H1 (cell line): Measurements from ENCODE around the gene RHBDF2. TPM values are rescaled to one million over a fixed set of nuclear protein-coding genes. Genes with fewer than 3 reads are reported as not detected.

ENCODE experiments used
- CTCF ChIA-PET: fragments of 300-600 bp; sonication (Branson Sonifier 250); formaldehyde crosslinking; loops from one replicate; lab custom pipeline; 2021; ENCODE audit not compliant: partially characterized antibody; lab: Charles Lee
- POLR2A ChIA-PET: fragments of 300-600 bp; sonication (Branson Sonifier 250); formaldehyde crosslinking; loops from one replicate; lab custom pipeline; 2021; ENCODE audit warnings: inconsistent platforms; ENCODE audit not compliant: partially characterized antibody; lab: Charles Lee
- DNase-seq, 2 experiments: peaks; one replicate each; pipeline versions ENCODE4 v3.0.0 to v3.0.0-alpha.2; 2010 to 2022; ENCODE audit warnings: low spot score in 2 of 2, low read depth in 1 of 2, mixed read lengths in 1 of 2
- FAIRE-seq: peaks from 2 replicates; lab custom pipeline; 2011; peaks lifted over from hg19 to GRCh38; lab: Jason Lieb, UNC
- H2AFZ ChIP-seq: 2 replicates; pipeline ENCODE4 v1.8.1; 2012; ENCODE audit warnings: low read length, inconsistent platforms
- H2AK5ac ChIP-seq: 2 replicates; pipeline ENCODE4 v1.6.1; 2013; ENCODE audit warnings: low read depth, low read length
- H2BK120ac ChIP-seq: replicated peaks from 2 replicates; pipeline ENCODE3; 2013; ENCODE audit warnings: low read depth, low read length, inconsistent platforms
- H2BK12ac ChIP-seq: 2 replicates; pipeline ENCODE4 v1.6.1; 2013; ENCODE audit warnings: low read depth, low read length
- H2BK15ac ChIP-seq: 2 replicates; pipeline ENCODE4 v1.6.1; 2013; ENCODE audit warnings: low read length
- H2BK20ac ChIP-seq: 2 replicates; pipeline ENCODE4 v1.6.1; 2013; ENCODE audit warnings: low read length
- H2BK5ac ChIP-seq: 2 replicates; pipeline ENCODE4 v1.6.1; 2013; ENCODE audit warnings: low read depth, low read length
- H3K14ac ChIP-seq: 2 replicates; pipeline ENCODE4 v1.6.1; 2013; ENCODE audit warnings: inconsistent platforms; ENCODE audit not compliant: insufficient read length
- H3K18ac ChIP-seq: 2 replicates; pipeline ENCODE4 v1.6.1; 2013; ENCODE audit warnings: low read length; ENCODE audit errors: extremely low read depth
- H3K23ac ChIP-seq: 2 replicates; pipeline ENCODE4 v1.6.1; 2013; ENCODE audit warnings: inconsistent platforms; ENCODE audit not compliant: insufficient read length
- H3K23me2 ChIP-seq: 2 replicates; pipeline ENCODE4 v1.6.1; 2013; ENCODE audit warnings: low read depth, low read length
- H3K27ac ChIP-seq: 2 replicates; pipeline ENCODE4 v1.6.1; 2011; ENCODE audit warnings: low read depth, low read length, inconsistent platforms
- H3K27me3 ChIP-seq, 4 experiments: replicated peaks in 1 of 4; 1 replicate in 1 of 4; 2 replicates in 3 of 4; pipeline versions ENCODE4 v1.6.1 to v1.8.1; 2011 to 2013; ENCODE audit warnings: low read length in 3 of 4, mild to moderate bottlenecking in 3 of 4, inconsistent platforms in 2 of 4, mixed read lengths in 2 of 4, moderate library complexity in 1 of 4; ENCODE audit not compliant: control insufficient read depth in 3 of 4, insufficient read depth in 3 of 4; ENCODE audit errors: extremely low read depth in 1 of 4
- H3K36me3 ChIP-seq, 4 experiments: 2 replicates each; pipeline versions ENCODE4 v1.6.1 to v1.8.1; 2011 to 2013; ENCODE audit warnings: mild to moderate bottlenecking in 4 of 4, low read length in 3 of 4, moderate library complexity in 2 of 4, control low read depth in 1 of 4, inconsistent platforms in 1 of 4; ENCODE audit not compliant: insufficient read depth in 4 of 4, control insufficient read depth in 2 of 4
- H3K4ac ChIP-seq: replicated peaks from 2 replicates; pipeline ENCODE3; 2013; ENCODE audit warnings: low read length, low read depth, mixed read lengths, inconsistent platforms; ENCODE audit not compliant: insufficient read length
- H3K4me1 ChIP-seq, 4 experiments: replicated peaks in 1 of 4; 1 replicate in 1 of 4; 2 replicates in 3 of 4; pipeline versions ENCODE4 v1.6.1 to v1.8.1; 2011 to 2013; ENCODE audit warnings: low read length in 3 of 4, inconsistent platforms in 2 of 4, mixed read lengths in 1 of 4; ENCODE audit not compliant: insufficient read depth in 4 of 4, control insufficient read depth in 3 of 4
- H3K4me2 ChIP-seq, 2 experiments: 2 replicates each; pipeline versions ENCODE4 v1.6.1 to v1.8.1; 2011 to 2013; ENCODE audit warnings: low read depth in 2 of 2, low read length in 2 of 2, control low read depth in 1 of 2, inconsistent platforms in 1 of 2, mild to moderate bottlenecking in 1 of 2; ENCODE audit not compliant: insufficient read depth in 1 of 2
- H3K4me3 ChIP-seq, 4 experiments: fragments of 200-600, 300-600 bp in 1 of 4; sonication (generic), shearing (Covaris generic), sonication (Bioruptor Twin) in 1 of 4; 2 replicates each; pipeline versions ENCODE4 v1.5.1 to v1.8.1; 2011 to 2016; ENCODE audit warnings: low read length in 4 of 4, low read depth in 3 of 4, control low read depth in 2 of 4, inconsistent platforms in 2 of 4, mild to moderate bottlenecking in 2 of 4, mixed read lengths in 1 of 4, moderate library complexity in 1 of 4; ENCODE audit not compliant: insufficient read depth in 2 of 4; ENCODE audit errors: extremely low read depth in 1 of 4
- H3K56ac ChIP-seq: replicated peaks from 2 replicates; pipeline ENCODE3; 2013; ENCODE audit warnings: low read depth, mild to moderate bottlenecking, mixed read lengths, low read length, inconsistent platforms; ENCODE audit not compliant: insufficient read length
- H3K79me1 ChIP-seq: 2 replicates; pipeline ENCODE4 v1.6.1; 2013; ENCODE audit warnings: low read depth, low read length, control low read depth
- H3K79me2 ChIP-seq, 2 experiments: 2 replicates each; pipeline versions ENCODE4 v1.6.1 to v1.8.1; 2012 to 2013; ENCODE audit warnings: low read length in 2 of 2, mild to moderate bottlenecking in 2 of 2, inconsistent platforms in 1 of 2; ENCODE audit not compliant: insufficient read depth in 2 of 2, control insufficient read depth in 1 of 2
- H3K9ac ChIP-seq, 4 experiments: replicated peaks in 1 of 4; 1 replicate in 1 of 4; 2 replicates in 3 of 4; pipeline versions ENCODE4 v1.6.1 to v1.8.1; 2011 to 2013; ENCODE audit warnings: low read depth in 3 of 4, low read length in 3 of 4, control low read depth in 2 of 4, mild to moderate bottlenecking in 2 of 4, moderate library complexity in 2 of 4, inconsistent platforms in 1 of 4; ENCODE audit errors: extremely low read depth in 1 of 4
- H3K9me3 ChIP-seq, 2 experiments: 2 replicates each; pipeline versions ENCODE4 v1.6.1 to v1.8.1; 2012 to 2013; ENCODE audit warnings: mild to moderate bottlenecking in 2 of 2, moderate library complexity in 2 of 2, control low read depth in 1 of 2, inconsistent platforms in 1 of 2, low read depth in 1 of 2, low read length in 1 of 2, mixed read lengths in 1 of 2; ENCODE audit not compliant: insufficient read depth in 2 of 2
- H4K20me1 ChIP-seq, 2 experiments: replicated peaks in 1 of 2; 2 replicates each; pipeline versions ENCODE3 to v1.8.1; 2011 to 2013; ENCODE audit warnings: inconsistent platforms in 2 of 2, low read length in 2 of 2, mild to moderate bottlenecking in 1 of 2; ENCODE audit not compliant: insufficient read depth in 2 of 2, control insufficient read depth in 1 of 2
- H4K5ac ChIP-seq: 2 replicates; pipeline ENCODE4 v1.6.1; 2013; ENCODE audit warnings: low read length, low read depth, mixed read lengths, inconsistent platforms; ENCODE audit not compliant: insufficient read length
- H4K8ac ChIP-seq: 2 replicates; pipeline ENCODE4 v1.8.0; 2013; ENCODE audit warnings: mild to moderate bottlenecking, moderate library complexity, low read length, inconsistent platforms; ENCODE audit not compliant: insufficient read depth; ENCODE audit errors: extremely low read depth
- H4K91ac ChIP-seq: replicated peaks from 2 replicates; pipeline ENCODE3; 2013; ENCODE audit warnings: low read length, mixed read lengths, inconsistent platforms; ENCODE audit not compliant: insufficient read length
- CHD2 ChIP-seq: IDR thresholded peaks from 2 replicates; pipeline ENCODE4 v1.6.1; 2012; ENCODE audit warnings: low read length, improper control_type of control experiment
- EP300 ChIP-seq, 2 experiments: IDR thresholded peaks; 1 replicate in 1 of 2; 2 replicates in 1 of 2; pipeline ENCODE4 v1.6.1; 2011 to 2012; ENCODE audit warnings: low read depth in 2 of 2, low read length in 2 of 2, mild to moderate bottlenecking in 2 of 2, borderline replicate concordance in 1 of 2, inconsistent platforms in 1 of 2, moderate library complexity in 1 of 2
- PHF8 ChIP-seq: fragments of 200-600 bp; sonication (generic); conservative IDR thresholded peaks from 2 replicates; pipeline ENCODE4 v1.7.1; 2012; ENCODE audit warnings: low read depth, mild to moderate bottlenecking, inconsistent platforms, low read length, moderate library complexity
- RAD21 ChIP-seq, 2 experiments: IDR thresholded peaks in 1 of 2; conservative IDR thresholded peaks in 1 of 2; 2 replicates each; pipeline ENCODE4 v1.6.1; 2011; ENCODE audit warnings: low read depth in 2 of 2, low read length in 2 of 2, improper control_type of control experiment in 1 of 2, inconsistent platforms in 1 of 2, mild to moderate bottlenecking in 1 of 2, moderate library complexity in 1 of 2
- RBBP5 ChIP-seq: IDR thresholded peaks from 2 replicates; pipeline ENCODE4 v1.7.1; 2012; ENCODE audit warnings: low read depth, mild to moderate bottlenecking, inconsistent platforms, low read length, moderate library complexity, borderline replicate concordance
- SP1 ChIP-seq: IDR thresholded peaks from 2 replicates; pipeline ENCODE4 v1.6.1; 2011; ENCODE audit warnings: low read depth, low read length
- SP4 ChIP-seq: IDR thresholded peaks from 2 replicates; pipeline ENCODE4 v1.6.1; 2012; ENCODE audit warnings: low read length, inconsistent platforms
- TAF7 ChIP-seq: optimal IDR thresholded peaks from 2 replicates; pipeline ENCODE3; 2011; ENCODE audit warnings: low read depth, mild to moderate bottlenecking, inconsistent platforms, low read length, moderate library complexity, borderline replicate concordance
- WGBS, 2 experiments: shearing (Covaris generic) in 1 of 2; methylation state at CpG; one replicate each; pipeline versions ENCODE4 v1.1.6 to v1.1.7; 2013 to 2015; ENCODE audit warnings: low lambda C conversion rate in 2 of 2, mixed read lengths in 2 of 2, inconsistent platforms in 1 of 2, low coverage in 1 of 2, missing lambda C conversion rate in 1 of 2; ENCODE audit not compliant: insufficient replicate concordance in 2 of 2, insufficient coverage in 1 of 2, insufficient read length in 1 of 2; ENCODE audit errors: extremely low coverage in 1 of 2, missing lambda C conversion rate in 1 of 2; 5-methylcytosine and 5-hydroxymethylcytosine counted together
- polyA plus RNA-seq, 7 experiments: library from polyadenylated mRNA; depleted of rRNA in 3 of 7; stranded (reverse) in 5 of 7; unstranded in 2 of 7; fragments of >200 nt in 5 of 7; fragments of 200-250 nt in 2 of 7; gene quantifications; 1 replicate in 5 of 7; 2 replicates in 1 of 7; 4 replicates in 1 of 7; pipeline versions ENCODE4 v1.2.1 to v1.2.3, GENCODE V29; 2011 to 2013; ENCODE audit warnings: missing spikeins in 2 of 7, mixed read lengths in 2 of 7
- total RNA-seq: library from RNA; stranded (reverse); fragmentation: NEBNext Ultra II Directional; extraction: Animal tissue kit (Norgen Biotek cat#: 25700); gene quantifications from 2 replicates; pipeline ENCODE4 v1.2.1, GENCODE V29; 2021
- TF ChIP-seq, protein P1 (sequence below): IDR thresholded peaks from 2 replicates; pipeline ENCODE4 v1.6.1; 2012; ENCODE audit warnings: inconsistent platforms

RHBDF2 gene
- total and polyA plus RNA-seq, 2 of the 8 experiments (the other 6 are each of a cell fraction or from before 2014, with no cell fraction given): 21.2 to 25.9 TPM

DNA sequence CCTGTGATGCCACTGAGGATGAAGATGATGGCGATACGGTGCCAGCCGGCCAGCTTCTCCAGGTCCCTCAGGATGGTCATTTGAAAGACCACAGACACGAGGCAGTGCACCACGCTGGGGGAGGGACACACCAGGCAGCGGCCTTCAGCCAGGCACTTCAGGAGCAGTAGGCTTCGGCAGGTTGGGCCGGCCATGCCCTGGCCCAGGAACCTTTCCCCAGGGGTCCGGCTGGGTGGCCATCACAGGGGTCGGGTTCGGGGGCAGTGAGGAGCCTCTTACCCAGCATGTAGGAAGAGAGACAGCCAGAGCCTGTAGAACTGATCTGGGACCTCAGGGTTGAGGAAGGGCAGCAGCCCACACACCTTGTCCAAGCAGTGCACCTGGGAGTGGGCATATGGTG lies 28.5 kb downstream of the RHBDF2 start:
- H3K79me1 ChIP-seq: no peaks in the 10 kb centered on the region
- H2BK15ac ChIP-seq: no peak overlapping the region
- ChIA-PET POLR2A (no interaction called here), CTCF (interaction anchor here (0.8 to 11.0 kb wide), 6 partner anchors 14 to 50 kb away, joined by 3 to 192 read pairs (median 8); partner anchors contain the start of gene RHBDF2)
- H3K4ac ChIP-seq: no peak overlapping the region
- no peak overlapping the region for H3K4me2 ChIP-seq
- FAIRE-seq: no peak
- TF ChIP-seq CHD2: no peak
- TF ChIP-seq, protein P1, sequence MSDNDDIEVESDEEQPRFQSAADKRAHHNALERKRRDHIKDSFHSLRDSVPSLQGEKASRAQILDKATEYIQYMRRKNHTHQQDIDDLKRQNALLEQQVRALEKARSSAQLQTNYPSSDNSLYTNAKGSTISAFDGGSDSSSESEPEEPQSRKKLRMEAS: no peak
- no peak for TF ChIP-seq SP1
- TF ChIP-seq SP4: no peak
- no peak for TF ChIP-seq RAD21 (IDR thresholded peaks at IDR 0.05 in 1 of 2, conservative IDR thresholded peaks at IDR 0.05 in 1 of 2; ENCODE audit: low read depth in 2 of 2, low read length in 2 of 2)
- no peak for TF ChIP-seq RBBP5
- TF ChIP-seq EP300 (IDR thresholded peaks at IDR 0.05; ENCODE audit: borderline replicate concordance in 1 of 2, low read depth in 2 of 2, low read length in 2 of 2): no peak
- no peak for TF ChIP-seq TAF7
- TF ChIP-seq PHF8: no peak
- H3K14ac ChIP-seq: no peak overlapping the region
- H2AK5ac ChIP-seq: no peak overlapping the region
- no peak overlapping the region for H2AFZ ChIP-seq
- H4K5ac ChIP-seq: no peak overlapping the region
- H3K23me2 ChIP-seq: no peaks in the 10 kb centered on the region
- no peak overlapping the region for H2BK20ac ChIP-seq
- H3K56ac ChIP-seq: no peak overlapping the region
- 94% methylated on average over 11 of the region's 11 CpGs; no CpG with 5 or more reads in 1 of the 2 experiments for WGBS, 2 experiments
- H3K9me3 ChIP-seq: no peaks in the 10 kb centered on the region
- no peak overlapping the region for H2BK120ac ChIP-seq
- H3K27me3 ChIP-seq: no peaks in the 10 kb centered on the region
- peaks cover 0 to 7% of the 10 kb centered on the region in 2 experiments for H4K20me1 ChIP-seq
- no peak overlapping the region for H2BK5ac ChIP-seq
- peaks cover 0 to 10% (median 0%) of the 10 kb centered on the region in 4 experiments; a peak in 2 of 8 replicates for H3K36me3 ChIP-seq
- no peaks in the 10 kb centered on the region for H3K79me2 ChIP-seq
- H4K91ac ChIP-seq: no peak overlapping the region
- no peak overlapping the region for H3K27ac ChIP-seq
- H3K9ac ChIP-seq: no peak overlapping the region
- H3K4me1 ChIP-seq: peaks cover 0 to under 1% (median 0%) of the 10 kb centered on the region in 4 experiments; a peak in 1 of 7 replicates
- H3K23ac ChIP-seq: no peak overlapping the region
- no peak overlapping the region for H3K18ac ChIP-seq
- H3K4me3 ChIP-seq: no peak overlapping the region
- DNase-seq: no peak
- no peak overlapping the region for H2BK12ac ChIP-seq
- no peak overlapping the region for H4K8ac ChIP-seq
